MM.1S (cell line): Measurements from ENCODE around the gene CCSER2.

Source experiments
- CTCF ChIP-seq: fragments of 300-600 bp; sonication (generic); IDR thresholded peaks from 2 replicates; pipeline ENCODE4 v1.5.1; 2016; ENCODE audit warnings: antibody characterized with exemption, low read length, mixed read lengths
- EZH2 ChIP-seq: fragments of 300-600 bp; sonication (generic); optimal IDR thresholded peaks from 2 replicates; pipeline ENCODE3; 2017; ENCODE audit warnings: low read depth, mild to moderate bottlenecking, antibody characterized with exemption, low read length, mixed read lengths
- EZH2phosphoT487 ChIP-seq: fragments of 300-600 bp; sonication (generic); IDR thresholded peaks from 2 replicates; pipeline ENCODE4 v1.6.1; 2018; ENCODE audit warnings: antibody characterized with exemption, low read length

- TF ChIP-seq CTCF: no peak
- TF ChIP-seq EZH2: no peak
- TF ChIP-seq EZH2phosphoT487: no peak
Observed at GRCh38 chr10:84293574-84294016, 34.8 kb upstream of the CCSER2 start.
